SU-DHL-6 (cell line): ENCODE results near the gene CGB7.
"Not testable (repeated sequence)": the region's sequence is repeated elsewhere in the genome, so short reads cannot be mapped to it uniquely, and the experiment has no call there.

Source experiments
- H2AFZ ChIP-seq: fragments of 200-600 bp; sonication (generic); 2 replicates; pipeline ENCODE4 v1.6.1; 2014; ENCODE audit warnings: low read depth, mild to moderate bottlenecking, moderate library complexity, mixed read lengths, antibody characterized with exemption, low read length; ENCODE audit not compliant: severe bottlenecking
- H3F3A ChIP-seq: fragments of 200-600 bp; shearing (Covaris generic); 2 replicates; pipeline ENCODE4 v1.6.0; 2016; ENCODE audit warnings: antibody characterized with exemption, mild to moderate bottlenecking; ENCODE audit not compliant: insufficient read depth
- H3K27ac ChIP-seq: fragments of 200-600 bp; sonication (generic); 2 replicates; pipeline ENCODE4 v1.5.1; 2016; ENCODE audit warnings: low read depth, mild to moderate bottlenecking, low read length, moderate library complexity, mixed read lengths
- H3K27me3 ChIP-seq: fragments of 200-600 bp; sonication (generic), shearing (Covaris generic); 2 replicates; pipeline ENCODE4 v1.6.0; 2014; ENCODE audit warnings: mild to moderate bottlenecking, low read length
- H3K36me3 ChIP-seq: fragments of 200-600 bp; sonication (generic); 2 replicates; pipeline ENCODE4 v1.6.1; 2014; ENCODE audit warnings: mild to moderate bottlenecking, low read length, mixed read lengths
- H3K4me2 ChIP-seq: fragments of 300-600, 200-600 bp; shearing (Covaris generic), sonication (generic); 2 replicates; pipeline ENCODE4 v1.6.0; 2014; ENCODE audit warnings: low read length, low read depth, mild to moderate bottlenecking; ENCODE audit not compliant: poor library complexity, severe bottlenecking
- H3K4me3 ChIP-seq: fragments of 200-600 bp; sonication (generic); 2 replicates; pipeline ENCODE4 v1.5.1; 2014; ENCODE audit warnings: antibody characterized with exemption, low read length, mild to moderate bottlenecking, mixed read lengths; ENCODE audit not compliant: insufficient read depth, poor library complexity, severe bottlenecking
- H3K79me2 ChIP-seq: fragments of 200-600 bp; sonication (generic); 2 replicates; pipeline ENCODE4 v1.6.1; 2014; ENCODE audit warnings: mild to moderate bottlenecking, low read length, moderate library complexity; ENCODE audit not compliant: insufficient read depth
- H3K9ac ChIP-seq: fragments of 200-600 bp; sonication (generic); 2 replicates; pipeline ENCODE4 v1.7.0; 2014; ENCODE audit warnings: mild to moderate bottlenecking, low read length
- H3K9me2 ChIP-seq: fragments of 200-600 bp; sonication (generic); replicated peaks from 2 replicates; pipeline ENCODE4 v1.6.1; 2014; ENCODE audit warnings: low read length; ENCODE audit not compliant: insufficient read depth
- H3K9me3 ChIP-seq: fragments of 200-600 bp; sonication (generic); 2 replicates; pipeline ENCODE4 v1.6.1; 2014; ENCODE audit warnings: low read length, mixed read lengths; ENCODE audit not compliant: insufficient read depth
- H4K20me1 ChIP-seq: fragments of 200-600 bp; sonication (generic); 2 replicates; pipeline ENCODE4 v1.6.1; 2014; ENCODE audit warnings: low read depth, mild to moderate bottlenecking, antibody characterized with exemption, low read length, moderate library complexity, mixed read lengths
- CTCF ChIP-seq: fragments of 200-600 bp; sonication (generic); IDR thresholded peaks from one replicate; pipeline ENCODE4 v1.5.1; 2017; ENCODE audit warnings: antibody characterized with exemption, mild to moderate bottlenecking, low read length, moderate library complexity; ENCODE audit not compliant: insufficient read depth, poor library complexity, severe bottlenecking
- EZH2phosphoT487 ChIP-seq: fragments of 200-600 bp; sonication (generic), shearing (Covaris generic); conservative IDR thresholded peaks from 2 replicates; pipeline ENCODE4 v1.6.1; 2018; ENCODE audit warnings: mild to moderate bottlenecking, antibody characterized with exemption, low read length, moderate library complexity, mixed read lengths

The CGB7 gene

GRCh38 chr19:49081273-49081672, 23.7 kb upstream of the CGB7 start:
- Histone ChIP-seq H3F3A (no peaks in the 10 kb centered on the region), H3K27me3 (no peaks in the 10 kb centered on the region), H3K9ac (no peak overlapping the region), H3K79me2 (peaks cover 10% of the 10 kb centered on the region), H3K9me2 (no peaks in the 10 kb centered on the region), H2AFZ (no peak overlapping the region), H3K9me3 (no peaks in the 10 kb centered on the region), H4K20me1 (peaks cover 5% of the 10 kb centered on the region), H3K4me3 (no peak overlapping the region), H3K4me2 (no peak overlapping the region), H3K27ac (no peak overlapping the region), H3K36me3 (peaks cover 3% of the 10 kb centered on the region; the same call in 1 of the 2 replicates)
- TF ChIP-seq EZH2phosphoT487 = no peak
- TF ChIP-seq CTCF = no peak

GRCh38 chr19:49080392-49080791, 22.8 kb upstream of the CGB7 start:
- Histone ChIP-seq H3K79me2 (peaks cover 1% of the 10 kb centered on the region), H2AFZ (no peak overlapping the region), H3K27ac (no peak overlapping the region), H3K36me3 (no peaks in the 10 kb centered on the region), H3K4me3 (no peak overlapping the region), H3K4me2 (no peak overlapping the region), H3K9me3 (no peaks in the 10 kb centered on the region), H3F3A (no peaks in the 10 kb centered on the region), H4K20me1 (no peaks in the 10 kb centered on the region), H3K27me3 (no peaks in the 10 kb centered on the region), H3K9me2 (no peaks in the 10 kb centered on the region), H3K9ac (no peak overlapping the region)
- no peak for TF ChIP-seq EZH2phosphoT487
- TF ChIP-seq CTCF = no peak

- not testable (repeated sequence) for H3K4me3 ChIP-seq, H4K20me1 ChIP-seq, H3K9me3 ChIP-seq, H3K9me2 ChIP-seq, H3K27ac ChIP-seq, H3F3A ChIP-seq, H3K79me2 ChIP-seq, H3K36me3 ChIP-seq, H3K27me3 ChIP-seq, H3K4me2 ChIP-seq, H2AFZ ChIP-seq, H3K9ac ChIP-seq
These were observed 17.3 kb upstream of the CGB7 start for GRCh38 chr19:49074869-49075268.

GRCh38 chr19:49073514-49074378, 16.2 kb upstream of the CGB7 start:
- H2AFZ ChIP-seq = no peak overlapping the region

More at GRCh38 chr19:49073514-49074378, 16.2 kb upstream of the CGB7 start:
- TF ChIP-seq EZH2phosphoT487 (no peak), CTCF (no peak)
- no peaks in the 10 kb centered on the region for H4K20me1 ChIP-seq
- H3K36me3 ChIP-seq = no peaks in the 10 kb centered on the region
- no peak overlapping the region for H3K4me3 ChIP-seq
- H3K9ac ChIP-seq = no peak overlapping the region
- H3F3A ChIP-seq = no peaks in the 10 kb centered on the region
- H3K27me3 ChIP-seq = no peaks in the 10 kb centered on the region
- no peaks in the 10 kb centered on the region for H3K79me2 ChIP-seq
- no peak overlapping the region for H3K4me2 ChIP-seq
- no peak overlapping the region for H3K27ac ChIP-seq
- H3K9me3 ChIP-seq = no peaks in the 10 kb centered on the region
- no peaks in the 10 kb centered on the region for H3K9me2 ChIP-seq
